Activated CD8-positive, alpha-beta memory T cell treated with anti-CD3 and anti-CD28 coated beads, Interleukin-2, amount 10 ng/mL, durations not matched to agents 7 days and 5 days (primary cell): ENCODE measurements around the gene SLC35F5. TPM values are rescaled to one million over a fixed set of nuclear protein-coding genes. Genes with fewer than 3 reads are reported as not detected.

ENCODE experiments used
- ATAC-seq: fragments of 150-1000 bp; cut with Tn5 transposase; one replicate; pipeline ENCODE4 v1.10.0; 2021; ENCODE audit warnings: moderate library complexity
- CTCF ChIA-PET: fragments of 350-600 bp; sonication (Branson Sonifier 250); formaldehyde crosslinking; loops from one replicate; lab custom pipeline; 2021; ENCODE audit warnings: antibody characterized with exemption; lab: Charles Lee
- DNase-seq: peaks from one replicate; pipeline ENCODE4 v3.0.0-alpha.2; 2020
- H3K27ac Mint-ChIP-seq: one replicate; pipeline ENCODE4 v1.8.0; 2021; ENCODE audit warnings: mild to moderate bottlenecking, mixed read lengths
- H3K27me3 Mint-ChIP-seq: one replicate; pipeline ENCODE4 v1.8.0; 2021; ENCODE audit warnings: mixed read lengths
- H3K36me3 Mint-ChIP-seq: one replicate; pipeline ENCODE4 v1.8.0; 2021; ENCODE audit warnings: mild to moderate bottlenecking, mixed read lengths
- H3K4me1 Mint-ChIP-seq: one replicate; pipeline ENCODE4 v1.8.0; 2021; ENCODE audit warnings: mixed read lengths
- H3K4me3 Mint-ChIP-seq: one replicate; pipeline ENCODE4 v1.8.0; 2021; ENCODE audit warnings: mild to moderate bottlenecking, moderate library complexity, mixed read lengths
- H3K9me3 Mint-ChIP-seq: one replicate; pipeline ENCODE4 v1.8.0; 2022; ENCODE audit warnings: low read depth, mixed read lengths
- total RNA-seq, 2 experiments: library from RNA; stranded (reverse); gene quantifications; one replicate each; pipeline ENCODE4 v1.2.3, GENCODE V29; 2021

The SLC35F5 gene
- total RNA-seq, 2 experiments from 2014 or later = 21.6 to 26.5 TPM

DNA sequence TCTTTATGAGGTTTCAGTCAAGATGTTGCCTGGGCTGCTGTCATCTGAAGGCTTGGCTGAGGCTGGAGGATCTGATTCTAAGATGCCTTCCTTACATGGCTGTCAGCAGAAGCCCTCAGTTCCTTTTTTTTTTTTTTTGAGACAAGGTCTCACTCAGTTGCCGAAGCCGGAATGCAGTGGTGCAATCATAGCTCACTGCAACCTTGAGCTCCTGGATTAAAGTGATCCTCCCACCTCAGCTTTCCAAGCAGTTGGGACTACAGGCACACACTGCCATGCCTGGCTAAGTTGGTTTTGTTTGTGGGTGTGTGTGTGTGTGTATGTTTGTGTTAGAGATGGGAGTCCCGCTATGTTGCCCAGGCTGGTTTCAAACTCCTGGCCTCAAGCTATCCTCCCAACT, 13.1 kb upstream of the SLC35F5 start:
- CTCF ChIA-PET = interaction anchor here (0.7 to 1.6 kb wide), 2 partner anchors 10 to 48 kb away, joined by 3 to 6 read pairs; no protein-coding TSS in a partner anchor
- Mint-ChIP-seq H3K36me3 (peaks cover 2% of the 10 kb centered on the region), H3K4me1 (no peaks in the 10 kb centered on the region), H3K4me3 (no peak overlapping the region), H3K27ac (no peak overlapping the region), H3K27me3 (no peaks in the 10 kb centered on the region), H3K9me3 (peaks cover 5% of the 10 kb centered on the region)
- ATAC-seq (no peak), DNase-seq (no peak)

DNA sequence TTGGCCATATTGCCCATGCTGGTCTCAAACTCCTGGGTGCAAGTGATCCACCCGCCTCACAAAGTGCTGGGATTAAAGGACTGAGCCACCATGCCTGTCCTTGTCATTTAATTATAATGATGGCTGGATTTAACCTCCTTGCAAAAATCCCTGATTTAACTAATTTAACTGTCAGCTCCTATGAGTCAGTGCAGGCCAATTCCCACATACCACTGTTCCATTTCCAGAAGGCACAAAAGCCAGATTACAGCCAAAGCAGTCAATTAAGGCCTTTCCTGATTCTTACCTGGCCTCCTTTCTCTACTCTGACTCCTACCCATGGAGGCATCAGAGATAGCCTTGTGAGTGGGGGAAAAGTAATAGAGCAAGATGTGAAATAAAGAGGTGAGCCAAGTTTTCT, 12.3 kb upstream of the SLC35F5 start:
- H3K9me3 Mint-ChIP-seq = peaks cover 5% of the 10 kb centered on the region
- H3K36me3 Mint-ChIP-seq = peaks cover 5% of the 10 kb centered on the region
- no peaks in the 10 kb centered on the region for H3K27me3 Mint-ChIP-seq
- H3K27ac Mint-ChIP-seq = no peak overlapping the region
- no peaks in the 10 kb centered on the region for H3K4me1 Mint-ChIP-seq
- no peak for DNase-seq
- H3K4me3 Mint-ChIP-seq = no peak overlapping the region
- CTCF ChIA-PET = interaction anchor here (0.7 to 1.6 kb wide), 2 partner anchors 9 to 48 kb away, joined by 3 to 6 read pairs; no protein-coding TSS in a partner anchor
- ATAC-seq = no peak

DNA sequence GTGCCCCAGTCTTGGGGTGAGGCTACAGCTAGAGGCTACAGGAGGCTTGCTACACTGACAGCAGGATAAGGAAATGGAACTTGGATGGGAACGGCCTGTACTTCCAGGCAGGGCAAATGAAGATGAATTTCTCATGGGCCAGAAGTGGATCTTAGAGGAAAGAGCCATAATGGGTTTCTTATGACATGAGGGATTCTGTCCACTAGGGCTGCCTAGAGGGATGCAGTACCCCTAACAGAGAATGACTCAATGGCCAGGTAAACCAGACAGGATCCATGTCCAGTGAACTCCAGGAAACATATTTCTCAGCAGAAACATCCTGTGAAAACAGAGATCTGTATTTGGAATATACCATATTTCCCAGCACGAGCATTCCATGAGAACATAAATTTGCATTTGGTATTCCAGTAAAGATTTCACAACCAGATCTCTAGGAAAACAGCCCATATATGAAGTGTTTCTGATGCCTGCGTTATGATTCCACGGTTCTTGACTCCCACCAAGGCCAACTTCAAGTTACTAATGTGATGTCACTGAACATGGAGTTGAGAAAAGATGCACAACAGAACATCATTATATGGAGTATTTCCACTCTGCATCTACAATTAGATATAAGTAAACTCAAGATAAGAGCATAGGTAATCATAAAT, 11.5 kb upstream of the SLC35F5 start:
- H3K27ac Mint-ChIP-seq = no peak overlapping the region
- peaks cover 5% of the 10 kb centered on the region for H3K9me3 Mint-ChIP-seq
- H3K4me3 Mint-ChIP-seq = no peak overlapping the region
- no peaks in the 10 kb centered on the region for H3K4me1 Mint-ChIP-seq
- ATAC-seq = no peak
- no peaks in the 10 kb centered on the region for H3K27me3 Mint-ChIP-seq
- H3K36me3 Mint-ChIP-seq = peaks cover 5% of the 10 kb centered on the region
- no peak for DNase-seq
- CTCF ChIA-PET = no interaction called here

DNA sequence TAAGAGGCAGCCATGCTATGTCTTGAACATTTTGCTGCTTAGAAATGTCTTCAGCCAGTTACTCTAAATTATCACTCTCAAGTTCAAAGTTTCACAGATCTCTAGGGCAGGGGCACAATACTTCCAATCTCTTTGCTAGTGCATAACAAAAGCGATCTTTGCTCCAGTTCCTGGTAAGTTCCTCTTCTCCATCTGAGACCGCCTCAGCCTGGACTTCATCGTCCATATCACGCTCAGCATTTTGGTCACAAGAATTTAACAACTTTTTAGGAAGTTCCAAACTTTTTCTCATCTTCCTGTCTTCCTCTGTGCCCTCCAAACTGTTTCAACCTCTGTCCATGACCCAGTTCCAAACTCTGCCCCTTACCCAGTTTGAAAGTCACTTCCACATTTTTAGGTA, 8.8 kb upstream of the SLC35F5 start:
- H3K27ac Mint-ChIP-seq = no peak overlapping the region
- peaks cover 5% of the 10 kb centered on the region for H3K36me3 Mint-ChIP-seq
- peaks cover 5% of the 10 kb centered on the region for H3K9me3 Mint-ChIP-seq

DNA sequence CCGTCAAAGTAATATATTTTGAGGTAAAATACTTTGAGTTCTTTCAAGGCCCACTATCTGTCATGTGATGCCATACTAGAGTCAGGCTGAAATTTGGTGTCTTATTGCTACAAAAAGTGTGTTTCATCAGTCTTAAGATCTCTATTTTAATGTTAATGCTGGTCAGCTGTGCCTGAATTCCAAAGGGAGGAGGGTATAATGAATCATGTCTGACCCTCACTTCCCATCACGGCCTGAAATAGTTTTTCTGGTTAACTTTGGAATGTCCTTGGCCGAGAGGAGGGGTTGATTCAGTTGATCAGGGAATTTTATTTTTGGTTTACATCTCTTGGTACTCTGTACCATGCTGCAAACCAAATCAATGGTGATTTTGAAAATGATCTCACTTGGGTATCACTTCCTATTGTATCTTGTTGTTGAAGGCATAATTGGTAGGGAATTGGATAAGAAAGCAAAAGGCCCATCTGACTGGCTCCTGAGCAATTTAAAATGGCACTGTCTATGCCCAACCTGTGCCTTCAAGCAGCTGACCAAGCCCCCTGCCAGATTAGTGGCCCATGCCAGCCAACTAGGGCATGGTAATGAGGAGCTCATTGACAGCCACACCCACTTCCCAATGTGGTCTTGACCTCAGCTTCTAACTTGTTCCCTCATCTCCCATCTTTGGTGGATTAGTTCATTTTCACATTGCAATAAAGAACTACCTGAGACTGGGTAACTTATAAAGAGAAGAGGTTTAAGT, 6.1 kb upstream of the SLC35F5 start:
- no peak for DNase-seq
- H3K27me3 Mint-ChIP-seq = no peaks in the 10 kb centered on the region
- H3K9me3 Mint-ChIP-seq = peaks cover 5% of the 10 kb centered on the region
- H3K4me1 Mint-ChIP-seq = peaks cover 3% of the 10 kb centered on the region
- no peak overlapping the region for H3K27ac Mint-ChIP-seq
- CTCF ChIA-PET = no interaction called here
- H3K4me3 Mint-ChIP-seq = no peak overlapping the region
- ATAC-seq = no peak
- H3K36me3 Mint-ChIP-seq = peaks cover 5% of the 10 kb centered on the region

More for the DNA sequence above, 8.8 kb upstream of the SLC35F5 start:
- Mint-ChIP-seq H3K4me3 (no peak overlapping the region), H3K27me3 (no peaks in the 10 kb centered on the region), H3K4me1 (no peaks in the 10 kb centered on the region)
- CTCF ChIA-PET = no interaction called here
- DNase-seq (no peak), ATAC-seq (no peak)

DNA sequence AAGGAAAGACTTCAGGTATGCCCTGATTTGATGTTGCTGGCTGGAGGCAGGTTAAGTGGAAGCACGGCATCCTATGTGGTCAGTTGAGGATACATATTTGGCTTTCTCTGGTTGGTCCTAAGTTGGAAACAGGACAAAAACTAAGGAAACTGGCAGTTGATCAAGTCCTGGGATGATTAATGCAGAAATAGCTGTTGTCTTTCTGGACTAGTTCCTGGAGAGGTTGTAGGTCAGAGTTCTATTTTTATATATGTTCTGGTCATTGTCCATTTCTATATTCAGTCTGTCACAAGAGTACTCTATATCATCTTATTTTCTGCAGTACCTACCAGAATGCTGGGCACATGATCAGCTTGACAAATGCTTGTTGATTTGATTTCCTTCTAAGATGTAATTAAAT, 4.0 kb upstream of the SLC35F5 start:
- Mint-ChIP-seq H3K36me3 (peaks cover 5% of the 10 kb centered on the region), H3K4me3 (no peak overlapping the region), H3K9me3 (peaks cover 4% of the 10 kb centered on the region), H3K27ac (no peak overlapping the region), H3K4me1 (peaks cover 9% of the 10 kb centered on the region), H3K27me3 (no peaks in the 10 kb centered on the region)
- ATAC-seq = no peak
- CTCF ChIA-PET = interaction anchor here (1.8 kb wide), 1 partner anchor 9 kb away, joined by 6 read pairs; no protein-coding TSS in a partner anchor
- DNase-seq = no peak

DNA sequence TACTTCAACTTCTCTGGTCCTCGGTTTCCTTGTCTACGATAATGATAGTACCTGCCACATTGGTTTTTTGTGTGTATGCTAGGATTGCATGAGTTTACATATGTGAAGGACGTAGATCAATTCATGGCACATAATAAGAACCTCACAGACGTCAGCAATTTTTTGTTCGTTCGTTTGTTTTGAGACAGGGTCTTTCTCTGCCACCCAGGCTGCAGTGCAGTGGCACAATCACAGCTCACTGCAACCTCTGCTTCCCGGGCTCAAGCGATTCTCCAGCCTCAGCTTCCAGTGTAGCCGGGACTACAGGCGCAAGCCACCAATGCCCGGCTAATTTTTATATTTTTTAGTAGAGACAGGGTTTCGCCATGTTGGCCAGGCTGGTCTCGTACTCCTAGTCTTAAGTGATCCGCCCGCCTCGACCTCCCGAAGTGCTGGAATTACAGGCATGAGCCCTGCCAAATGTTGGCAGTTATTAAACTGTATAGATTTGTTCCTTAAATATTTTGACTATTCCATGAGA, 756 bp upstream of the SLC35F5 start:
- Mint-ChIP-seq H3K4me3 (peak overlapping the region; percentile 90), H3K27me3 (no peaks in the 10 kb centered on the region), H3K27ac (peak overlapping the region; percentile 100), H3K4me1 (peaks cover 28% of the 10 kb centered on the region), H3K36me3 (peaks cover 10% of the 10 kb centered on the region), H3K9me3 (no peaks in the 10 kb centered on the region)
- CTCF ChIA-PET = interaction anchor here (0.6 to 2.3 kb wide), 10 partner anchors 13 to 1160 kb away, joined by 3 to 10 read pairs (median 4); no protein-coding TSS in a partner anchor
- DNase-seq (peak; percentile 44), ATAC-seq (peak; percentile 4)

DNA sequence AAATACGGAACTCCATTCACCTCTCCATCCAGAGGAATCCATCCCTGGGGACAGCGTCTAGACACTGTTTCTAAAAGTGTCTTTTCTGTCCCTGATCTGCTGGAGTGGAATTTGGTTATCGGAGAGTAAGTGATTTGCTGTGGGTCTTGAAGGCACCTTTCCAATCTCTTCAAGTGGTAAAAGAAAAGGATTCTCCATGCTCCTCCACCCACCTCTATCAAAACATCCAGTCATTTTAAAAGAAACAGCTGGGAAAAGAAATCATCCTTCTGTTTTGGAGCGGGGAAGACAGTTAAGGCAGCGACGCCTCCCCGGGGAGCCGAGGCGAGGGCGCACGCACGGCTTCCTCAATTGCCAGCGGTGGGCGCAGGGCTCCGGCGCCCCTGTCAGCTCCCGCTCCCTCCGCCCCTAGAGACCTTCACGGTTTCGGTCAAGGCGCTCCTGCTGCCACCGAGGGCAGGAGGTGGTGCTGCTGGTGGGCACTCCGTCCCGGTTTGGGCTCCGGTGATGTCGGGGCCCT, 547 bp downstream of the SLC35F5 start:
- peak; percentile 70 for DNase-seq
- H3K36me3 Mint-ChIP-seq = peaks cover 16% of the 10 kb centered on the region
- H3K9me3 Mint-ChIP-seq = no peaks in the 10 kb centered on the region
- H3K27me3 Mint-ChIP-seq = no peaks in the 10 kb centered on the region
- CTCF ChIA-PET = interaction anchor here (0.8 to 2.3 kb wide), 12 partner anchors 12 to 224 kb away, joined by 3 to 10 read pairs (median 4); partner anchors contain the start of gene ACTR3
- peak overlapping the region; percentile 90 for H3K4me3 Mint-ChIP-seq
- peaks cover 28% of the 10 kb centered on the region for H3K4me1 Mint-ChIP-seq
- ATAC-seq = peak; percentile 57
- H3K27ac Mint-ChIP-seq = peak overlapping the region; percentile 100

DNA sequence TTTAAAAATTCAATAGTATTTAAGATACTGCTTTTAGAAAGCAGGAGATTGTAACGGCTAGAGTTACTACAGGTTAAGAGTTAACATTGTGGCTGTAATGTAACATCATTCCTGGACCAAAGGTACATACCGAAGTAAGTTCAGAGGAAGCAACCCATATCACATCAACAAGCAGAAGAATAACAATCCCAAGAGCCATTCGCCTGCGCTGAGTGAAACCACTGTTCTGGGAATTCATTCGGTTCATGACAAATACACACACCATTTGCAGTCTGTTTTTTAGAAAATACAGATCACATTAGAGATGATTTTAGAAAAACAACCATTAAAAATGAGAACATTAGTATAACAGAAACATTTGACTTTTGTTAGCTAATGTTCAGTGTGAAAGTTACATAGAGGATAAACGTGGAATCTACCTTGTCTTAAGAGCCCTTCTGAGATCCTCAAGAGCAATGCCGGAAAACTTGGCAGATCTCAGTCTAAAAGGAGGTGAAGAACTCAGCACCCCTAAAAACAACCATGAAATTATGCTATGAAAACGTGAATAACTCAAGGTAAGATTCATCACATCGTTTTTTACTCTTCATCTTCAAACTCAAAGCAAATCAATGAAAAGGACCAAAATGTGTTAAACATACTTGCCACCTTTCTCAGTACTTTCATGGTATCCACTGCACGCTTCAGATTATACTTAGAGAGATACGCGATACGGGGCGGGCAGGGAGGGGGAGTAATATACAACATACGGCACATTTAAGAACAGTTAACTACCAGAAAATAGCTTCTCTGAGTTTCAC, 1.2 kb downstream of the SLC35F5 start:
- no peaks in the 10 kb centered on the region for H3K9me3 Mint-ChIP-seq
- H3K36me3 Mint-ChIP-seq = peaks cover 23% of the 10 kb centered on the region
- ATAC-seq (no peak), DNase-seq (peak; percentile 43)
- H3K4me1 Mint-ChIP-seq = peaks cover 31% of the 10 kb centered on the region
- no peaks in the 10 kb centered on the region for H3K27me3 Mint-ChIP-seq
- CTCF ChIA-PET = interaction anchor here (0.8 to 2.3 kb wide), 8 partner anchors 36 to 225 kb away, joined by 3 to 10 read pairs (median 5); partner anchors contain the start of gene ACTR3
- peak overlapping the region; percentile 100 for H3K27ac Mint-ChIP-seq
- H3K4me3 Mint-ChIP-seq = peak overlapping the region; percentile 90

DNA sequence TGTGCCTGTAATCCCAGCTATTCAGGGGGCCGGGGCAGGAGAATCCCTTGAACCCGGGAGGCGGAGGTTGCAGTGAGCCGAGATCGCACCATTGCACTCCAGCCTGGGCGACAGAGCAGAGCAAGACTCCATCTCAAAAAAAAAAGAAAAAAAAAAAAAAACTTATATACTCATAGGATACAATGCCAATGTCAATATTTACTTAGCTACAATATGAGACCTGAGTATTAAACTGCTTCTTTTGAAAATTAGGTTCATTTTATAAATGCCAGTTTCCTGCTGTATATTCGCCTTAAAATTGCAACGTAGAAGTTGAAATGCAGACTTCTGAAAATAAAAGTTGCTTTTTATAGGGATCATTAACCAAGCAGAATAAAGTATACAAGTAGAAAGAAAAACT, 2.3 kb downstream of the SLC35F5 start:
- Mint-ChIP-seq H3K36me3 (peaks cover 25% of the 10 kb centered on the region), H3K27ac (no peak overlapping the region), H3K4me1 (peaks cover 32% of the 10 kb centered on the region), H3K27me3 (no peaks in the 10 kb centered on the region), H3K4me3 (no peak overlapping the region), H3K9me3 (no peaks in the 10 kb centered on the region)
- CTCF ChIA-PET = interaction anchor here (0.7 to 1.9 kb wide), 3 partner anchors 10 to 150 kb away, joined by 3 to 6 read pairs (median 3); no protein-coding TSS in a partner anchor
- DNase-seq (no peak), ATAC-seq (no peak)

DNA sequence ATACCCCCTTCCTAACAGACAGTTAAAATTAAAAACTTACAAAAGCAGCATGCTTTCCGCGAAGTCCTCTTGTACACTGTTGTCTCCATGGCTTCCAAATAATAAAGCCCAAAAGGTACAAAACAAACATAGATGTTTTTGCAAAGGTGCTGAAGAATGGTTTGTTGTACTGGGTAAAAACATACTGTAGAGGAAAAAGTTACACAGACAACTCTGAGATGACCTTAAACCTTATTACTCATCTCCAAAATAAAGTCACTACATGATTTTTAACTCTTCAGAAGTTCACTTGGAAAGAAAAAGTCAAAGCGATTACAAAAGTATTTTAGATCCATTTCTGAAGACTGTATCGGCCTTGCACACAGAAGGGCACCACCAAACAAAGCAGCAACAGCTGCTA, 6.1 kb downstream of the SLC35F5 start:
- Mint-ChIP-seq H3K9me3 (no peaks in the 10 kb centered on the region), H3K4me3 (no peak overlapping the region), H3K27me3 (no peaks in the 10 kb centered on the region), H3K27ac (no peak overlapping the region), H3K36me3 (peaks cover 32% of the 10 kb centered on the region), H3K4me1 (peaks cover 22% of the 10 kb centered on the region)
- ATAC-seq (no peak), DNase-seq (no peak)
- CTCF ChIA-PET = interaction anchor here (0.5 kb wide), 1 partner anchor 114 kb away, joined by 3 read pairs; no protein-coding TSS in a partner anchor

DNA sequence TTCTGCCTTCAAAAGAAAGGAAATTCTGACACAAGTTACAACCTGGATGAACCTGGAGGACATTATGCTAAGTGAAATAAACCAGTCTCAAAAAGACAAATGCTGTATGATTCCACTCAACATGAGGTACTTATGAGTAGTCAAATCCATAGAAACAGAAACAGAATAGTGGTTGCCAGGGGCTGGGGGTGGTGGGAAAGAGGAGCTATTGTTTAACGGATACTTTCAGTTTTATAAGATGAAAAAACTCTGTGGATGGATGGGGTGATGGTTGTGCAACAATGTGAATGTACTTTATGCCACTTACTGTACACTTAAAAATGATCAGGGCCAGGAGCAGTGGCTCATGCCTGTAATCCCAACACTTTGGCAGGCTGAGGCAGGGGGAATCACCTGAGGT, 15.4 kb downstream of the SLC35F5 start:
- Mint-ChIP-seq H3K36me3 (peaks cover 34% of the 10 kb centered on the region), H3K27me3 (no peaks in the 10 kb centered on the region), H3K9me3 (no peaks in the 10 kb centered on the region), H3K4me1 (no peaks in the 10 kb centered on the region), H3K27ac (no peak overlapping the region), H3K4me3 (no peak overlapping the region)
- ATAC-seq (no peak), DNase-seq (no peak)
- CTCF ChIA-PET = no interaction called here
